NCI-H1930 (cell line): ENCODE results near the gene STARD10.

Source experiments
- DNase-seq, 2 experiments: peaks; one replicate each; lab custom pipeline; 2025; lab: John Stamatoyannopoulos, UW

The STARD10 gene

DNA sequence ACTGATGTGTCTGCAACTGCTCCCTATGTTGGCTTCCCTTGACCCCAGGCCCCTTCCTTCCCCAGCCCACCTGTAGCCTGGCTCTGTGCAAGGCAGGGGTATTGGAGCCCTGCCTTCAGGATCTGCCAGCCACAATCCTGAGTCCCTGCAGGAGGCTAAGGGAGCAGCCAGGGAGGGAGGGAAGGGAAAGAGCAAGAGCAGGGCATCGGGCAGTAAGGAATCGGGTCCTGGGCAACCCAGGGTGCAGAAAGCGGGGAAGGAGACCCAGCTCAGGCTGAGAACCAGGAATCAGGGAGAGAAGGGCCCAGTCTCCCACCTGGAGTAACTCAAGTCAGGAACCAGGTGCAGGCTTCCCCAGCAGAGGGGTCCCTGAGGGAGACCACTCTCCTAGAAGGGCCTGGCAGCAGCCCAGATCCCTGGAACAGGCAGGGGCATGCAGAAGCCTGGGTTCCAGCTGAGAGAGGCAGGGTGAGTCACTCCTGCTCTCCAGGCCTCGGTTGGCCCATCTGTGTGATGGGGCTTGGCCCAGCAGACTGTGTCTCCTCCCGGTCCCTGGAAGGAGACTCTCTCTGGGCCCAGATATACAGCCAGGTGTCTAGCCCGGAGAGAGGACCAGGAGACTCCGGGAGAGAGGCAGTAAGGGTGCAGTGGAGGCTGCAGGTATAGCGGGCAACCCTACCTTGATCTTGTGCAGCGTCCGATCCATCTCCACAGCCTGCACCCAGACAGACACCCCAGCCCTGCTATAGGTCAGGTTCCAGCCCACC, 13.4 kb downstream of the STARD10 start:
- no peak for DNase-seq

DNA sequence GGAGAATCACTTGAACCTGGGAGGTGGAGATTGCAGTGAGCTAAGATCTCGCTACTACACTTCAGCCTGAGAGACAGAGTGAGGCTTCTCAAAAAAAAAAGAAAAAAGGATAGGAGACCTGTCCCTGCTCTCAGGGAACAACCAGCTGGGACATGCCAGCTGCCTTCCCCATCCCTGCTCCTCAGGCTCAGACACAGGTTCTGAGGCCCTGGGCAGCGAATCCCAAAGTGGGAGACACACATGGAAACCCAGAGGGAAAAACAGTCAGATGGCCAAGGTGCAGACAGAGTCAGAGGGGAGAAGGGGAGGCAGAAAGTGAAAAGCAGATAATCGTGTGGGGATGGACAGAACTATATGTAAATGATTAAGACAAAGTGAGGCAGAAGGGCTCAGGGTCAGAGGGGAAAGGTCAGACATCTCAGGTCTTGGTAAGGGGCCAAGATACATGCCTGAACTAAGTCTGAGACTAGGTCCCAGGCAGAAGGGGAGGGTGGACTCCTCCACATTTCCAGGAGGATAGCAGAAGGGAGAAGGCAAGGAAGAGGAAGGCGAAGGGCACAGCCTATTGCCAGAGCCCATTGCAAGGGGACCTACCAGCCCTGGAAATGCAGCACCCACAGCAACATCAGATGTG, 14.2 kb downstream of the STARD10 start:
- DNase-seq = no peak

DNA sequence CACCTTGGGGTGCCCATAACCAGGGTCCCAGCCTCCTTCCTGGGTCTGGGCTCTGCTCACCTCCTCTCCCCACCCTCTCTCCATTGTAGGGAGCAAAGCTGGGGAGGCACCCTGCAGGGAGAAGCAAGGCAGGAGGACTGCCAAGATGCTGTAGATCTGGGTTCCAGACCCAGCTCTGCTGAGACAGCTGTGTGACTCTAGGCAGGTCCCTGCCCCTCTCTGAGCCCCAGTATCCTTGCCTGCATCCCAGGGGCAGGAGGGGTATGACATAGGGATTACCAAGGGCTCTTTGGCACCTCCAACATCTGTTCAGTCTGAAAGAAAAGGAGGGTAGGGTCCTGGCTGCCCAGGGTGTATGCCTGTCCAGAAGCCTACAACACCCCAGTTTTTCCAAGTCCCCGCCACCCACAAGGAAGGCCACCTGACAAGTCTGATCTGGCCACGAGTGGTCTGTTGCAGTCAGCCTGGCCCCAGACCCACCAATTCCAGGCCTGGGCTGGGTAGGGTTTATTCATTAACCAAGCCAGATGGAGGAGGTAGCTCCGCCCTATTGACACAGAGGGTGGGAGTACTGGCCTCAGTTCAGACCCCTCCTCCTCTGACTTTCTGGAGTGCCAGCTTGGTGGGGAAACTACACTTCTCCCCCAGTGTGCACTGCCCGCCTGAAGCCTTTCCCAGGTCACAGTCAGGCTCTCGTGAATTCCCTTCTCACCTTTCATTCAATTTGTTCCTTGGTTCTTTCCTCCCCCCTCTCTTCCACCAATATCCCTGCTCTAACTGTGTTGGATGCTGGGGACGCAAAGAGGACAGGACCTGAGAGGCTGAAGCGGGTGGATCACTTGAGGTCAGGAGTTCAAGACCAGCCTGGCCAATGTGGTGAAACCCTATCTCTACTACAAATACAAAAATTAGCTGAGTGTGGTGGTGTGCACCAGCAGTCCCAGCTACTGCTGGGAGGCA, 15.0 kb downstream of the STARD10 start:
- no peak for DNase-seq

DNA sequence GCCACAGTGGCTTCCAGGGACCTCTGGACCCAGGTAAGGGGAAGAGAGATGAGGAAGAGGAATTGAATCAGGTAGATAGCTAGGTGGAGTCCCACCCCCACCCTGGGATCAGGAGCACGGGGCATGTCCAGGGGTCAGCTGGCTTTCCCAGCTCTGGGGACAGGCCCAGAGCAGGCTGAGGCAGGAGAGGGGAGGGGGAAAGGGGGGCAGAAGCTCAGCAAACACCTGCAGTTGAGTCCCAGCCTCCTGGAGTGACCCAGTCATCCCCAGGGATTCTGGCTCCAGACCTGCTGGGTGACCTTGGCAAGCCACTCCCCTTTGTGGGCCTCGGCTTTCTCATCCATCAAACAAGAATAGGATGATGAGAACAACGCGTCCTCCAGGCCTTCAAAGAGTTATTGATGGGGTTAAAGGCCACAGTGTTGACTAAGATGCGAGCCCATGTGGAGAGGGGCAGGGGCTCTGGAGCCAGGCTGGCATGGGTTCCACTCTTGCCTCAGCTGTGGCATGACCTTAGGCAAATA, 16.0 kb downstream of the STARD10 start:
- DNase-seq = no peak

DNA sequence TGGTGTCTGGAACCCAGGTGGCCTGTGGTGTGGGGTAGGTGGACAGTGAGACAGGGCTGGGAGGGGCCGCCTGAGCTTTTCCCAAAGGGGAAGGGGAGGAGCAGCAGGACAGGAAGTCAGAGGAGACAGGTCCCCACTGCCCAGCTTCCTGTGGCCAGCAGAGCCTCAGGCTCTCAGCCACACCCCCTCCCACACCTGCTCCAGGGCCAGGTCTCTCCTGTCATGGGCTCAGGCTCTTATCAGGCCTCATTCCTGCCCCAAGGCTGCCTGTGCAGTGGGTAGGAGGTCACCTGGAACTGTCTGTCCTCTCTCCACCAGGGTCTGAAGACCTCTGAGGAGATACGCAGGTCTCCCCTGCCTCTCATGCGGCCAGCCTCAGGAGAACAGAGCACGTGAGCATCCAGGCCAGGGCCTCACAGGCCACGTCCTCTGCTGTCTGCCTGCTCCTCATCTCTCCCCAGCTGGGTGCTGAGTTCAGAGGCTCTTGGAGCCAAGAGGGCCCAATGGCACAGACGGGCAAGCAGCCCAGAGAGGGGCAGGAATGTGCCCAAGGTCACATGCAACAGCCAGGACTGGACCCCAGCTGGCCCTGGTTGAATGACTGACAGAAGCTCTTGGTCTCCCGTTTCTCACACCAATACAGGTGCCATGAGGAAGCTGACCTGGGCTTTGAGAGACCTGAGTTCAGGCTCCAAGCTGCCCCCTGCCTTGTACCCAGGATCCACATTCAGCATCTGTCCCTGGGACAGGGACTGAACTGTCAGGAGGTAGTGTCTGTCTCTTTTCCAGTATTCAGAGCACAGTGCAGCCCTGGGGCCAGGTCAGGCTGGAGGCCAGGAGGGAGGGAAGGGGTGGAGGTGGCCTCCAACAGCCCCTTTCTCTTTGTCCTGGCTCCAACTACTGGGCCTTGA, 16.7 kb downstream of the STARD10 start:
- DNase-seq = no peak

DNA sequence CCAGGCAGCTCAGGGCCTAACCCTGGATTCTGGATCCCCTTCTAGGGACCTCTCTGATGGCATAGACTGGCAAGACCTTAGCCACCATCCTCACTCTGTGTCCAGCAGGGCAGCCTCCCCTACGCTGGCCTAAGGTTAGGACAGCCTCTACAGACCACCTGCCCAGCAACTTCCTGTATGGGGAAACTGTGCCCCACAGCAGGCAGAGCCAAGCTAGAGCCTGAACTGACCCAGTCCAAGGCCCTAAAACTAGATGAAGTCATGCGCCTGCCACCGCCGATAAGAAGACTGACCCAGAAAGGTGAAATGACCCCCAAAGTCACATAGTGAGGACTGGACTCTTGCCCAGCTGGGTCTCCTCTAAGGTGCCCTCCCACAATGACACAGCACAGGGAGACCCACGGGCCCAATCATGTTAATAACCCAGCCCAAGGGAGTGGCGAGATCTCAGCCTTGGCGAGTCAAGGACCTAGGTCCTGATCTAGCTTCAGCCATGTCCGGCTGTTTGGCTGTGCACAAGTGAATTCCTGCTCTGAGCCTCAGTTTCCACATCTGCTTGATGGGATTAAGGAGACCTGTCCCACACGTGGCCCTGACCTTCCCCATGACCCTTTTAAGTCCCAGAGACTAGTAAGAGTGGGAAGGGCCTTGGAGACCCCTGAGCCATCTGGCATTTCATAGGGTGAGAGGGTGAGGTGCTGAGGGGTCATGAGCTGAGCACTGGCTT, 17.6 kb downstream of the STARD10 start:
- DNase-seq = no peak

GRCh38 chr11:72775288-72776110, 18.3 kb downstream of the STARD10 start:
- no peak for DNase-seq

DNA sequence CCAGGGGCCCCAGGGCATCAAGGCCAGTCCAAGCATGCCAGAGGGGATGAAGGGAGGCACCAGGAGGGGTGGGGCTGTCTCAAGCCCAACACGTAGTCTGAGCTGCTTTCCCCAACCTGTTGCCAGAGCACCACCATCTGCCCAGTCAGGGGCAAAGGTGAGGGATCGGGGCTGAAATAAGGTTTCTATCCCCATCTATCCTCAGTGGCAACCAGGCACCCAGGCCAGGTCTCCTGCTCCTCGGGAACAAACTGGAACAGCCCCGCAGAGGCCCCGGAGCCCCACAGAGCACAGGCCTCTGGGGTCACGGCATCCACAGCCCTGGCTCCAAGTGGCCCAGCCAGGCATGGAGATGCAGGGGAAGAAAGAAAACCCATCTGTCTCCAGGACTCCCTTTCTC, 19.3 kb downstream of the STARD10 start:
- no peak for DNase-seq

GRCh38 chr11:72773696-72774095, 20.2 kb downstream of the STARD10 start:
- no peak for DNase-seq

DNA sequence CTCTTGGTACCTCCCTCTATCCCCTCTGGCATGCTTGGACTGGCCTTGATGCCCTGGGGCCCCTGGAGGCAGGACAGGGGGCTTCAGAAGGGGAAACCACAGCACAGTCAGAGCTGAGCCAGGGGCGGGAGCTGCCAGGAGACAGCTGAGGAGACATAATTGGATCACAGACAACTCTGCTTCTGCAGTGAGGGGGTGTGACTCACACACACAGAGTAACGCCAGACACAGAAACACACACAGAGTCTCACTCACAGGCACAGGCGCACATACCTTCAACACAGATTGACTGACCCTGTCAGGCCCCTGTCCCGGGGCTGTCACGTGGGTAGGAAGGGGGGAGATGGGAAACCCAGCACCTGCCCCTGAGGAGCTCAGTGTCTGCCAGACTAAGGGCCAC, 20.6 kb downstream of the STARD10 start:
- no peak for DNase-seq

DNA sequence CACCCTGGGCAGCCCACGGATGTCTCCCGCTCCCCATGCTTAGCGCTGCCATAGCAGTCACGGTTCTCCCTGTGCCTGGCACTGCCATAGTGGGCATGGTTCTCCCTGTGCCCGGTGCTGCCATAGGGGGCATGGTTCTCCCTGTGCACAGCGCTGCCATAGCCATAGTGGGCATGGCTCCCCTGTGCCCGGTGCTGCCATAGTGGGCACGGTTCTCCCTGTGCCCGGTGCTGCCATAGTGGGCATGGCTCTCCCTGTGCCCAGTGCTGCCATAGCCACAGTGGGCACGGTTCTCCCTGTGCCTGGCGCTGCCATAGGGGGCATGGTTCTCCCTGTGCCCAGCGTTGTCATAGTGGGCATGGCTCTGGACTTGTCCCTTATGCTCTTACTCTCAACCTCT, 21.8 kb downstream of the STARD10 start:
- DNase-seq = no peak

DNA sequence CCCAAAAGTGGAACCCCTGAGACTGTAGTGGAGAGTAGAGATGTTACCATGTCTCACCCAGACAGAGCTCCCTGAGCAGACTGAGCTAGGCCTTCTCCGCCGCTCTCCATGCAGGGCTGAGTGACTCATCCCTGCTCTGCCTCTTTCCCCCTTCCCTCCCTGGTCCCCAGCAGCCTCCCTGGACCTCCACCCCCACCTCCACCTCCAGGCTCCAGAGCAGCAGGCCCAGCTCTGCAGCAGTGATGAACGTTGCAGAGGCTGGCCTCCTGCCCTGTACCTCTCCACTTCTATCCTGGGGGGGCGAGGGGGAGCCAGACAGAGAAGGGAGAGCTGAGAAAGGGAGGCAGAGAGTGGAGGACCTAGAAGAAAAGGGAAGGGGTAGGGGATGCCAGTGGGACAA, 22.3 kb downstream of the STARD10 start:
- no peak for DNase-seq

GRCh38 chr11:72770799-72771198, 23.0 kb downstream of the STARD10 start:
- no peak for DNase-seq

DNA sequence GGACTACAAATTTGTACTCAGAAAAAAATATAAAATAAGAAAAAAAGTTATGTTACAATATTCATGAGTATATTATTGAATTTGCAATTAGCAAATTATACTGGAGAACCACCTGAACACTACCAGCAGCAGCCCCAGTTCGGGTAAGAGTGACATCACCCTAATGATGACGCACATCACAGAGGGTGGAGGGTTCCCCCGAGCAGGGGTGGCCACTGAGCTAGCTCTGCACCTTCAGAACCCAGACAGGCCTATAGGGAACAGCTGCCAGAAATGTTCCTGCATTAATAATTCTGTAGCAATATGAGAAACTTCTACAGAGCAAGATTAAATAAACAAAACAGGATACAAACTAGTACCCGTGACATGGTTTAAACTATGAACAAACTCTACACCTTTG, 24.2 kb downstream of the STARD10 start:
- DNase-seq = no peak

DNA sequence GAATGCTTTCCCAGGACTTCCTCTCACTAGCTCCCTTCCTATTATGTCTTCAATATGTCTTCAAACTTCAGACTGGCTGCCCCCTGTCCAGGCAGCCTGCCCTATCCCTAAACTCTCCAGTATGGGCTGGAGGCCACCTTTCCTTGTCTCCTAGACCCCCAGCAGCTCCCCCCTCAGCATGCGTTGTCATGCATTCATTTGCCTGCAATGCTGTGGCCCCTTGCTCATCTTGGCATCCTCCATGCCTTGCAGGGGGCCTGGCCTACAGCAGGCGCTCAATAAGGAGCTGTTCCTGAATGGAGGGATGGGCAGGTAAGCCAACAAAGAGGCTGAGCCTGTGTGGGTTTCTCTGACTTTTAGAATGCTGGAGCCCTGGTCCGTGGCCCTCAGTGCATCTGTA, 25.3 kb downstream of the STARD10 start:
- no peak for DNase-seq

- DNase-seq = no peak
These were observed 26.4 kb downstream of the STARD10 start for GRCh38 chr11:72767203-72768062.

DNA sequence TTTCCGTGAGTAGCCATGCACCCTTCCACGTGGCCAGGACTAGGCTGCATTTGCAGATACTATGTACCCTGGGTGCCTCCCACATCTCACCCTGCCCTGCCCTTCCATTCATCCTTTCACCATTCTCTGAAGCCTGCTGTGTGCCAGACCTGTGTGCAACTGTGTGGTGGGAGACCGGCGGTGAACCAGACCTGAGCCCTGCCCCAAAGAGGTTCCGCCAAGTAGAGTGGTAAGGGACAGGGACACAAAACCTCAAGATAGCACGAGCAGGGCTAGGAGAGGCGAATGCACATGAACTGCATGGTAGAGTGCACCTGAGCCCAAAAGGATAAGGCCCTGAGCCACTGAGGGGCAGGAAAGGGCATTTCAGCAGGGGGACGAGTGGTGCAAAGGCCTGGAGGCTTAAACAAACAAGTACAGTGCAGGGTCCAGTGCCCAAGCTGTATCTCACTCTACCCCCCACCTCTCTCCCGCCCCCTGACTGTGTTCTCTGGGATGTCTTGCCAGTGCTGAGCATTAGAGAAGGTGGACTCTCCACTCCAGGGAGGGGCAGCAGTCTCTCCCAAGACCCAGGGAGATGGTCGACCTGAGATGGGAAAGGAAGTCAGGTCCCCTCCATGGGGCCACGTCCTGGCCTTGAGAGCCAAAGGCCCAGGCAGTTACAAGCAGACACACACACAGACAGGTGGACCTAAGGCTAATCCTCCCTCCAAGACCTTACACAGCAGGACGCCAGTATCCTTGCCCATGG, 27.5 kb downstream of the STARD10 start:
- DNase-seq = no peak

- DNase-seq = no peak
These were observed 29.3 kb downstream of the STARD10 start for GRCh38 chr11:72764503-72764902.
